PC-9 (cell line): ENCODE results near the gene COL11A2. TPM values are rescaled to one million over a fixed set of nuclear protein-coding genes. Genes with fewer than 3 reads are reported as not detected.

Source experiments
- BruUV-seq: library from RNA; stranded (reverse); fragments of 400-500 nt; replicated peaks from 2 replicates; lab custom pipeline; 2021; lab: Mats Ljungman, UMichigan
- CTCF ChIA-PET: fragments of 300-600 bp; sonication (Branson Sonifier 250); formaldehyde crosslinking; loops from one replicate; lab custom pipeline; 2022; ENCODE audit warnings: antibody characterized with exemption; lab: Charles Lee
- POLR2A ChIA-PET: fragments of 300-600 bp; sonication (Branson Sonifier 250); formaldehyde crosslinking; loops from one replicate; lab custom pipeline; 2022; ENCODE audit warnings: antibody characterized with exemption; ENCODE audit not compliant: unreplicated experiment; lab: Charles Lee
- DNase-seq, 2 experiments: peaks; one replicate each; pipeline versions ENCODE4 v3.0.0 to v3.0.0-alpha.2; 2015 to 2022; ENCODE audit warnings: mixed read lengths in 1 of 2
- H2AFZ ChIP-seq: fragments of 200-600 bp; sonication (generic); 2 replicates; pipeline ENCODE4 v1.8.1; 2017; ENCODE audit warnings: antibody characterized with exemption
- H3F3A ChIP-seq: fragments of 200-600 bp; sonication (generic); 2 replicates; pipeline ENCODE4 v1.8.1; 2017; ENCODE audit warnings: antibody characterized with exemption, mild to moderate bottlenecking, low read depth; ENCODE audit not compliant: insufficient read depth
- H3K27ac ChIP-seq: fragments of 200-600 bp; sonication (generic); 2 replicates; pipeline ENCODE4 v1.6.1; 2016; ENCODE audit warnings: mixed run types
- H3K27me3 ChIP-seq: fragments of 200-600 bp; sonication (generic); 2 replicates; pipeline ENCODE4 v1.6.1; 2016; ENCODE audit warnings: low read depth, mixed run types; ENCODE audit not compliant: insufficient read depth
- H3K36me3 ChIP-seq: fragments of 200-600 bp; sonication (generic); 2 replicates; pipeline ENCODE4 v1.6.1; 2016; ENCODE audit warnings: low read depth, mixed run types
- H3K4me1 ChIP-seq: fragments of 200-600 bp; sonication (generic); replicated peaks from 2 replicates; pipeline ENCODE4 v1.6.1; 2016; ENCODE audit warnings: mixed run types; ENCODE audit not compliant: insufficient read depth
- H3K4me2 ChIP-seq: fragments of 200-600 bp; sonication (generic); 2 replicates; pipeline ENCODE4 v1.6.1; 2017; ENCODE audit warnings: mixed run types
- H3K4me3 ChIP-seq: fragments of 200-600 bp; sonication (generic); 2 replicates; pipeline ENCODE4 v1.6.1; 2016; ENCODE audit warnings: mixed run types
- H3K79me2 ChIP-seq: fragments of 200-600 bp; sonication (generic); 2 replicates; pipeline ENCODE4 v1.6.1; 2017; ENCODE audit warnings: low read depth, mixed run types
- H3K9me2 ChIP-seq: fragments of 200-600 bp; sonication (generic); 2 replicates; pipeline ENCODE4 v1.8.1; 2017; ENCODE audit warnings: mild to moderate bottlenecking; ENCODE audit not compliant: insufficient read depth
- H3K9me3 ChIP-seq: fragments of 200-600 bp; sonication (generic); 2 replicates; pipeline ENCODE4 v1.8.1; 2016; ENCODE audit warnings: low read depth; ENCODE audit not compliant: insufficient read depth
- H4K20me1 ChIP-seq: fragments of 200-600 bp; sonication (generic); 2 replicates; pipeline ENCODE4 v1.8.1; 2017; ENCODE audit not compliant: insufficient read depth
- CTCF ChIP-seq: fragments of 200-600 bp; sonication (generic); conservative IDR thresholded peaks from 2 replicates; pipeline ENCODE4 v1.6.1; 2017; ENCODE audit warnings: mixed run types, antibody characterized with exemption, mild to moderate bottlenecking, moderate library complexity
- EZH2 ChIP-seq: fragments of 200-600 bp; sonication (generic); IDR thresholded peaks from 2 replicates; pipeline ENCODE4 v1.8.0; 2017; ENCODE audit warnings: antibody characterized with exemption, low read depth
- intact Hi-C: fragments of 100-400 bp; cut with micrococcal nuclease; formaldehyde crosslinking; loops from one replicate; pipeline ENCODE4 v1.10.0; 2022; ENCODE audit not compliant: unreplicated experiment
- total RNA-seq: library from RNA; stranded (reverse); gene quantifications from 2 replicates; pipeline ENCODE4 v1.2.3, GENCODE V29; 2021

Gene COL11A2
- total RNA-seq, 1 experiment from 2014 or later, result 2.2 TPM

DNA sequence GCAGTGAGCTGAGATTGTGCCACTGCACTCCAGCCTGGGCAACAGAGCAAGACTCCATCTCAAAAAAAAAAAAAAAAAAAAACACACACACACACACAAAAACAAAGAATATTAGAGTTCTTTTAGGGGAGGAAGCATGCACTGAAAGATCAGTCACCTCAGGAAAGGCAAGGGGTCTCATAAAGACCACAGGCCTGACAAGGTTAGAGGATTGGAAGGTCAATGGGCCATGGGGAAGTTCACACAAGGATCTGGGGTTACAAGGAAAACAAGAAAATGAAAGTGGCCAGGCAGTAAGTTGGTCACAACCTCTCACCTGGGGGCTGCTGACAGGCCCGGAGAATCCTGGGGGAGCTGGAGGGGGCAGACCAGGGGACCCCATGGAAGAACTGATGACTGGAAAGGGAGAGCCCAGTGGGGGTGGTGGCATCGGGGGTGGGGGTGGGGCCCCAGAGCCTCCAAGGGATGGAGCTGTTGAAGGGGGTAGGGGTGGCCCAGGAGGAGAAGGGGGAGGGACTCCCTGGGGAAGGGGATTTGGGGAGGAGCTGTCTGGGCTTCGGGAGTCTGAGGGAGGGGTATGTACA lies 6.7 kb upstream of the COL11A2 start:
- DNase-seq, result no peak
- POLR2A ChIA-PET, result no interaction called here
- intact Hi-C loops, result no loop called here
- peak overlapping the region; percentile 98 for H3K4me2 ChIP-seq
- H3K9me3 ChIP-seq, result no peaks in the 10 kb centered on the region
- peaks cover 18% of the 10 kb centered on the region for H3K4me1 ChIP-seq
- peaks cover 58% of the 10 kb centered on the region for H3K79me2 ChIP-seq
- H2AFZ ChIP-seq, result no peak overlapping the region
- H3K4me3 ChIP-seq, result peak overlapping the region; percentile 62
- H3K27ac ChIP-seq, result no peak overlapping the region
- peaks cover 17% of the 10 kb centered on the region for H4K20me1 ChIP-seq
- no peak for TF ChIP-seq CTCF
- TF ChIP-seq EZH2, result no peak
- H3K27me3 ChIP-seq, result no peaks in the 10 kb centered on the region
- H3K9me2 ChIP-seq, result no peaks in the 10 kb centered on the region
- peaks cover 32% of the 10 kb centered on the region for H3K36me3 ChIP-seq
- BruUV-seq, result no TSS peak
- peaks cover 21% of the 10 kb centered on the region; the same call in 1 of the 2 replicates for H3F3A ChIP-seq
- CTCF ChIA-PET, result no interaction called here

DNA sequence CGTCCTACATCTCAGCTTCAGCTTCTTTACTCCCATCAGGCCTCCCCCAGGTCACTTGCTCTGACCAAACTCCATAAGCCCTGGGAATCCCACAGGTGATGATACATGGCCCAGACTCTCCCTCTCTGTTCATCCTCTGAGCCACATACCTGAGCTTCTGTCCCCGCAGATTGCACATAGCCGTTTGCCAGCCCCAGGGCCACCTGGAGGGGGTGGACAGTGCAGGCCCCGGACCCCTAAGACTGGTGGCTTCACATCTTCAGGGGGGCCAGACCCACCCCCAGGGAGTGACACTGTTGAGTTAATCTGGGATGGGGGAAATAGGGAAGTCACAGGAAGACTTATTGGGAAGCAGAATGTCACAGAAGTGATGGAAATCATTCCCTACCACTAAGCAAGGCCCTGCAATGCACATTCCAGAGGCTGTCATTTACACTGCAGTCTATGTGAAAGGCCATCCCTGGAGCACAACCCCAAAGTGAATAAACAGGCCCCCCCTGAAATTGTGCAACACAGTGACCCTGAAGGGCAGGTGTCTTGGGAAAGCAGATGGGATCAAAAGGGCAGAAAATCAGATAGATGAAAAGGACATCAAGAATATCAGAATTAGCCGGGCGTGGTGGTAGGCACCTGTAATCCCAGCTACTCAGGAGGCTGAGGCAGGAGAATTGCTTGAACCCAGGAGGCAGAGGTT lies 6.0 kb upstream of the COL11A2 start:
- Histone ChIP-seq H3K4me1 (peaks cover 17% of the 10 kb centered on the region), H3K9me2 (no peaks in the 10 kb centered on the region), H3K27ac (no peak overlapping the region), H3K9me3 (no peaks in the 10 kb centered on the region), H3K4me3 (no peak overlapping the region), H2AFZ (no peak overlapping the region), H3K4me2 (0 out of 2 replicates have a peak overlapping the region, but pooled peaks have one; percentile 13), H3K79me2 (peaks cover 55% of the 10 kb centered on the region), H3K27me3 (no peaks in the 10 kb centered on the region), H4K20me1 (peaks cover 17% of the 10 kb centered on the region), H3K36me3 (peaks cover 28% of the 10 kb centered on the region), H3F3A (peaks cover 16% of the 10 kb centered on the region; the same call in 1 of the 2 replicates)
- TF ChIP-seq EZH2 (no peak), CTCF (no peak)
- no peak for DNase-seq
- intact Hi-C loops, result no loop called here
- BruUV-seq, result no TSS peak
- CTCF ChIA-PET, result no interaction called here
- POLR2A ChIA-PET, result no interaction called here

GRCh38 chr6:33197431-33198048 lies 5.3 kb upstream of the COL11A2 start:
- Histone ChIP-seq H3K79me2 (peaks cover 47% of the 10 kb centered on the region), H2AFZ (no peak overlapping the region), H3K27ac (no peak overlapping the region), H3K4me3 (no peak overlapping the region), H3K36me3 (peaks cover 20% of the 10 kb centered on the region), H3K9me2 (no peaks in the 10 kb centered on the region), H3K4me2 (no peak overlapping the region), H4K20me1 (peaks cover 17% of the 10 kb centered on the region), H3K4me1 (peaks cover 17% of the 10 kb centered on the region), H3F3A (peaks cover 16% of the 10 kb centered on the region; the same call in 1 of the 2 replicates), H3K9me3 (no peaks in the 10 kb centered on the region), H3K27me3 (no peaks in the 10 kb centered on the region)
- TF ChIP-seq EZH2 (no peak), CTCF (peak; percentile 69)
- DNase-seq, result no peak
- intact Hi-C loops, result no loop called here
- BruUV-seq, result no TSS peak
- CTCF ChIA-PET, result interaction anchor here (0.6 kb wide), 1 partner anchor 1519 kb away, joined by 4 read pairs; no protein-coding TSS in a partner anchor
- POLR2A ChIA-PET, result no interaction called here
